Breast epithelium (tissue), 3 donors: ENCODE measurements around the gene RPL28.

Source experiments
- CTCF ChIP-seq, 3 donors: fragments of 450-650 bp; IDR thresholded peaks; one replicate each; pipeline ENCODE4 v1.5.1; 2016 to 2017; ENCODE audit warnings: antibody characterized with exemption in 3 of 3, mild to moderate bottlenecking in 3 of 3, moderate library complexity in 3 of 3
- POLR2A ChIP-seq: fragments of 450-650 bp; IDR thresholded peaks from one replicate; pipeline ENCODE4 v1.6.1; 2016; ENCODE audit warnings: antibody characterized with exemption, mild to moderate bottlenecking, moderate library complexity
- POLR2AphosphoS5 ChIP-seq, 3 donors: sonication (generic); formaldehyde crosslinking; IDR thresholded peaks; one replicate each; pipeline ENCODE4 v1.6.1; 2017; ENCODE audit warnings: antibody characterized with exemption in 3 of 3

DNA sequence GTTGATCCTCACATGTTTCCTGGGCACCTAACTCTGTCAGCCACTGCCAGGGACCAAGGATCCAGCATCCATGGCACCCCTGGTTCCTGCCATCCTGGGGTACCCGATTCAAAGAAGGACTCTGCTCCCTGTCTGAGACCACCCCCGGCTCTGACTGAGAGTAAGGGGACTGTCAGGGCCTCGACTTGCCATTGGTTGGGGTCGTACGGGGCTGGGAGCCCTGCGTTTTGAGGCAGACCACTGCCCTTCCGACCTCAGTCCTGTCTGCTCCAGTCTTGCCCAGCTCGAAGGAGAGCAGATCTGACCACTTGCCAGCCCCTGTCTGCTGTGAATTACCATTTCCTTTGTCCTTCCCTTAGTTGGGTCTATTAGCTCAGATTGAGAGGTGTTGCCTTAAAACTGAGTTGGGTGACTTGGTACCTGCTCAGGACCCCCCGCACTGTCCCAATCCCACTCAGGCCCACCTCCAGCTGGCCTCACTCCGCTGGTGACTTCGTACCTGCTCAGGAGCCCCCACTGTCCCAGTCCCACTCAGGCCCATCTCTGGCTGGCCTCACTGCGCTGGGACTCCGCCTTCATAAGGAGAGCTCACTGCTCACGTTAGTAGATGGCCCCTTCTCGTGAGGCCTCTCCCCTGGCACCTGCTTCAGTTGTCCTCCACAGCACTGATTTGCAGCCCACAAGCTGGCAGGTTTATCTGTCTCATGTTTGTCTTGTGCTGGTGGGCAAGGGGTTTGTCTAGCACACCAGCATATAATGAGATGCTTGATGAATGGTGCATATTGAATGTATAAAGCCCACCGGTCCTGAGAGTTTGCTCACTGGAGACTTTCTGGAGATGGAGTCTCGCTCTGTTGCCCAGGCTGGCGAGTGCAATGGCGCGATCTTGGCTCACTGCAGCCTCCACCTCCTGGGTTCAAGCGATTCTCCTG is 3.9 kb downstream of the RPL28 start:
- TF ChIP-seq CTCF (IDR thresholded peaks at IDR 0.05) (no peak), POLR2A (no peak), POLR2AphosphoS5 (IDR thresholded peaks at IDR 0.05) (no peak)
